ENCODE measurements around the gene TMEM59.
"Not testable (repeated sequence)": the region's sequence is repeated elsewhere in the genome, so short reads cannot be mapped to it uniquely, and the experiment has no call there.

Gene TMEM59

GRCh38 chr1:54012008-54012325 lies 41.0 kb downstream of the TMEM59 start:
- H3K27me3 Mint-ChIP-seq (ENCODE audit: low read depth), result peaks cover 3% of the 10 kb centered on the region
- DNase-seq (ENCODE audit: low spot score), result no peak
- no peaks in the 10 kb centered on the region for H3K36me3 Mint-ChIP-seq (ENCODE audit: low read depth)
- H3K9me3 Mint-ChIP-seq, result no peaks in the 10 kb centered on the region
- no peak overlapping the region for H3K27ac Mint-ChIP-seq
- no peak overlapping the region for H3K4me3 Mint-ChIP-seq
- H3K4me1 Mint-ChIP-seq (ENCODE audit: low read depth), result no peaks in the 10 kb centered on the region

GRCh38 chr1:54011316-54012007 lies 41.5 kb downstream of the TMEM59 start:
- Mint-ChIP-seq H3K9me3 (no peaks in the 10 kb centered on the region), H3K36me3 (ENCODE audit: low read depth) (no peaks in the 10 kb centered on the region), H3K4me1 (ENCODE audit: low read depth) (no peaks in the 10 kb centered on the region), H3K4me3 (no peak overlapping the region), H3K27me3 (ENCODE audit: low read depth) (peaks cover 3% of the 10 kb centered on the region), H3K27ac (no peak overlapping the region)
- no peak for DNase-seq (ENCODE audit: low spot score)

- no peaks in the 10 kb centered on the region for H3K36me3 Mint-ChIP-seq (ENCODE audit: low read depth)
- H3K27me3 Mint-ChIP-seq (ENCODE audit: low read depth), result peaks cover 3% of the 10 kb centered on the region
- H3K27ac Mint-ChIP-seq, result no peak overlapping the region
- DNase-seq (ENCODE audit: low spot score), result no peak
- H3K9me3 Mint-ChIP-seq, result no peaks in the 10 kb centered on the region
- no peak overlapping the region for H3K4me3 Mint-ChIP-seq
- H3K4me1 Mint-ChIP-seq (ENCODE audit: low read depth), result no peaks in the 10 kb centered on the region
These were observed 42.4 kb downstream of the TMEM59 start for GRCh38 chr1:54010415-54011117.

- Mint-ChIP-seq H3K27ac (no peak overlapping the region), H3K4me3 (no peak overlapping the region), H3K36me3 (ENCODE audit: low read depth) (no peaks in the 10 kb centered on the region), H3K4me1 (ENCODE audit: low read depth) (no peaks in the 10 kb centered on the region), H3K9me3 (no peaks in the 10 kb centered on the region), H3K27me3 (ENCODE audit: low read depth) (peaks cover 3% of the 10 kb centered on the region)
- no peak for DNase-seq (ENCODE audit: low spot score)
These were observed 43.6 kb downstream of the TMEM59 start for GRCh38 chr1:54009406-54009805.

GRCh38 chr1:54008876-54009275 lies 44.1 kb downstream of the TMEM59 start:
- H3K27ac Mint-ChIP-seq, result no peak overlapping the region
- no peaks in the 10 kb centered on the region for H3K36me3 Mint-ChIP-seq (ENCODE audit: low read depth)
- no peak for DNase-seq (ENCODE audit: low spot score)
- H3K9me3 Mint-ChIP-seq, result no peaks in the 10 kb centered on the region
- H3K4me3 Mint-ChIP-seq, result no peak overlapping the region
- peaks cover 3% of the 10 kb centered on the region for H3K27me3 Mint-ChIP-seq (ENCODE audit: low read depth)
- H3K4me1 Mint-ChIP-seq (ENCODE audit: low read depth), result no peaks in the 10 kb centered on the region

GRCh38 chr1:54007613-54008012 lies 45.4 kb downstream of the TMEM59 start:
- Mint-ChIP-seq H3K4me3 (no peak overlapping the region), H3K4me1 (ENCODE audit: low read depth) (no peaks in the 10 kb centered on the region), H3K27ac (no peak overlapping the region), H3K36me3 (ENCODE audit: low read depth) (no peaks in the 10 kb centered on the region), H3K27me3 (ENCODE audit: low read depth) (peaks cover 3% of the 10 kb centered on the region), H3K9me3 (no peaks in the 10 kb centered on the region)
- no peak for DNase-seq (ENCODE audit: low spot score)

GRCh38 chr1:54006508-54006907 lies 46.5 kb downstream of the TMEM59 start:
- Mint-ChIP-seq H3K4me1 (ENCODE audit: low read depth) (no peaks in the 10 kb centered on the region), H3K27me3 (ENCODE audit: low read depth) (peaks cover 3% of the 10 kb centered on the region), H3K4me3 (no peak overlapping the region), H3K27ac (no peak overlapping the region), H3K9me3 (no peaks in the 10 kb centered on the region), H3K36me3 (ENCODE audit: low read depth) (no peaks in the 10 kb centered on the region)
- no peak for DNase-seq (ENCODE audit: low spot score)

GRCh38 chr1:54004481-54005049 lies 48.4 kb downstream of the TMEM59 start:
- no peaks in the 10 kb centered on the region for H3K4me1 Mint-ChIP-seq (ENCODE audit: low read depth)
- H3K9me3 Mint-ChIP-seq, result no peaks in the 10 kb centered on the region
- DNase-seq (ENCODE audit: low spot score), result no peak
- no peaks in the 10 kb centered on the region for H3K36me3 Mint-ChIP-seq (ENCODE audit: low read depth)
- no peak overlapping the region for H3K4me3 Mint-ChIP-seq
- peaks cover 3% of the 10 kb centered on the region for H3K27me3 Mint-ChIP-seq (ENCODE audit: low read depth)
- H3K27ac Mint-ChIP-seq, result no peak overlapping the region

GRCh38 chr1:54003750-54004480 lies 49.1 kb downstream of the TMEM59 start:
- not testable (repeated sequence) for H3K4me3 Mint-ChIP-seq; H3K9me3 Mint-ChIP-seq; H3K36me3 Mint-ChIP-seq (ENCODE audit: low read depth); H3K4me1 Mint-ChIP-seq (ENCODE audit: low read depth); DNase-seq (ENCODE audit: low spot score); H3K27ac Mint-ChIP-seq; H3K27me3 Mint-ChIP-seq (ENCODE audit: low read depth)

GRCh38 chr1:54003249-54003646 lies 49.8 kb downstream of the TMEM59 start:
- H3K27ac Mint-ChIP-seq, result no peak overlapping the region
- no peaks in the 10 kb centered on the region for H3K4me1 Mint-ChIP-seq (ENCODE audit: low read depth)
- H3K27me3 Mint-ChIP-seq (ENCODE audit: low read depth), result no peaks in the 10 kb centered on the region
- no peaks in the 10 kb centered on the region for H3K9me3 Mint-ChIP-seq
- no peak for DNase-seq (ENCODE audit: low spot score)
- no peaks in the 10 kb centered on the region for H3K36me3 Mint-ChIP-seq (ENCODE audit: low read depth)
- H3K4me3 Mint-ChIP-seq, result no peak overlapping the region

GRCh38 chr1:54002544-54003248 lies 50.3 kb downstream of the TMEM59 start:
- no peak overlapping the region for H3K27ac Mint-ChIP-seq
- no peak overlapping the region for H3K4me3 Mint-ChIP-seq
- no peaks in the 10 kb centered on the region for H3K4me1 Mint-ChIP-seq (ENCODE audit: low read depth)
- no peaks in the 10 kb centered on the region for H3K9me3 Mint-ChIP-seq
- no peak for DNase-seq (ENCODE audit: low spot score)
- no peaks in the 10 kb centered on the region for H3K27me3 Mint-ChIP-seq (ENCODE audit: low read depth)
- H3K36me3 Mint-ChIP-seq (ENCODE audit: low read depth), result no peaks in the 10 kb centered on the region

- Mint-ChIP-seq H3K27me3 (ENCODE audit: low read depth) (no peaks in the 10 kb centered on the region), H3K27ac (no peak overlapping the region), H3K36me3 (ENCODE audit: low read depth) (no peaks in the 10 kb centered on the region), H3K4me1 (ENCODE audit: low read depth) (no peaks in the 10 kb centered on the region), H3K4me3 (no peak overlapping the region), H3K9me3 (no peaks in the 10 kb centered on the region)
- DNase-seq (ENCODE audit: low spot score), result no peak
These were observed 51.4 kb downstream of the TMEM59 start for GRCh38 chr1:54001591-54001990.

GRCh38 chr1:53999920-54000319 lies 53.1 kb downstream of the TMEM59 start:
- H3K9me3 Mint-ChIP-seq, result no peaks in the 10 kb centered on the region
- no peak overlapping the region for H3K27ac Mint-ChIP-seq
- no peak overlapping the region for H3K4me3 Mint-ChIP-seq
- no peaks in the 10 kb centered on the region for H3K36me3 Mint-ChIP-seq (ENCODE audit: low read depth)
- H3K4me1 Mint-ChIP-seq (ENCODE audit: low read depth), result no peaks in the 10 kb centered on the region
- peaks cover 4% of the 10 kb centered on the region for H3K27me3 Mint-ChIP-seq (ENCODE audit: low read depth)
- no peak for DNase-seq (ENCODE audit: low spot score)

- Mint-ChIP-seq H3K4me1 (ENCODE audit: low read depth) (no peaks in the 10 kb centered on the region), H3K4me3 (no peak overlapping the region), H3K36me3 (ENCODE audit: low read depth) (no peaks in the 10 kb centered on the region), H3K27me3 (ENCODE audit: low read depth) (peaks cover 4% of the 10 kb centered on the region), H3K9me3 (no peaks in the 10 kb centered on the region), H3K27ac (no peak overlapping the region)
- no peak for DNase-seq (ENCODE audit: low spot score)
These were observed 54.8 kb downstream of the TMEM59 start for GRCh38 chr1:53998223-53998622.

All from T-helper 2 cell treated with Interferon-gamma antibody and Interleukin-4, amounts not matched to agents 5 μg/mL and 100 μg/mL, for 36 hours (primary cell).